Activated T-helper 2 cell treated with anti-CD3 and anti-CD28 coated beads, Interferon-gamma antibody, Interleukin-2, Interleukin-4, amounts not matched to agents 10 μg/mL and 5 μg/mL and 100 μg/mL, durations not matched to agents 14 hours and 24 hours and 36 hours (primary cell): ENCODE results near the gene ECE1. TPM values are rescaled to one million over a fixed set of nuclear protein-coding genes. Genes with fewer than 3 reads are reported as not detected.

Source experiments
- DNase-seq: peaks from one replicate; pipeline ENCODE4 v3.0.0; 2021; ENCODE audit warnings: low spot score
- H3K27ac Mint-ChIP-seq: one replicate; pipeline ENCODE4 v1.8.0; 2021; ENCODE audit warnings: mixed read lengths
- H3K27me3 Mint-ChIP-seq: one replicate; pipeline ENCODE4 v1.8.0; 2021; ENCODE audit warnings: low read depth, mixed read lengths
- H3K36me3 Mint-ChIP-seq: one replicate; pipeline ENCODE4 v1.8.0; 2021; ENCODE audit warnings: low read depth, mixed read lengths
- H3K4me1 Mint-ChIP-seq: one replicate; pipeline ENCODE4 v1.8.0; 2021; ENCODE audit warnings: low read depth, mixed read lengths
- H3K4me3 Mint-ChIP-seq: one replicate; pipeline ENCODE4 v1.8.0; 2021; ENCODE audit warnings: low read depth, mild to moderate bottlenecking, moderate library complexity, mixed read lengths
- H3K9me3 Mint-ChIP-seq: one replicate; pipeline ENCODE4 v1.8.0; 2021; ENCODE audit warnings: mixed read lengths
- intact Hi-C: fragments of 100-400 bp; cut with micrococcal nuclease; formaldehyde crosslinking; loops from one replicate; pipeline ENCODE4 v1.15.1; 2023
- total RNA-seq: library from RNA; stranded (reverse); gene quantifications from 2 replicates; pipeline ENCODE4 v1.2.3, GENCODE V29; 2022

The ECE1 gene
- total RNA-seq, 1 donor from 2014 or later, result 97.0 TPM

DNA sequence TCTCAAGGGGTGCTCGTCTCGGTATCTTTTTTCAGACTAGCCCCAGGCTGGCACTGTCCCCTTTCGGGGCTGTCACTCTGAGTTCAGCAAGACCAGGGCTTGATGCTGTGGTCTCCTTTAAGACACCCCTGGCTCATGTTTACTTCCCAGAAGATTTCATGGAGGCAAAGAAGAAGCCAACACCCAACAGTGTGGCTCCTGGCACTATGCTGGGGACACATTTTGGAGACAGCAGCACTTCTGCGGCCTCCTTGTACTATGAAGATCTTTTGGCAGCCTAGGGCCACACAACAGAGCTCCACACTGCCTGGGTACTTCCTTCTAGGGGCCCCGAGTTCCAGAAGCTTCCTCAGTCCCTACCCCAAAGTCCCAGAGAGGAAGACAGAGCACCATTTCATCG lies 24.6 kb downstream of the ECE1 start:
- Mint-ChIP-seq H3K36me3 (peaks cover 60% of the 10 kb centered on the region), H3K27ac (no peak overlapping the region), H3K27me3 (no peaks in the 10 kb centered on the region), H3K4me3 (no peak overlapping the region), H3K9me3 (no peaks in the 10 kb centered on the region), H3K4me1 (peaks cover 26% of the 10 kb centered on the region)
- intact Hi-C loops, result no loop called here
- no peak for DNase-seq

DNA sequence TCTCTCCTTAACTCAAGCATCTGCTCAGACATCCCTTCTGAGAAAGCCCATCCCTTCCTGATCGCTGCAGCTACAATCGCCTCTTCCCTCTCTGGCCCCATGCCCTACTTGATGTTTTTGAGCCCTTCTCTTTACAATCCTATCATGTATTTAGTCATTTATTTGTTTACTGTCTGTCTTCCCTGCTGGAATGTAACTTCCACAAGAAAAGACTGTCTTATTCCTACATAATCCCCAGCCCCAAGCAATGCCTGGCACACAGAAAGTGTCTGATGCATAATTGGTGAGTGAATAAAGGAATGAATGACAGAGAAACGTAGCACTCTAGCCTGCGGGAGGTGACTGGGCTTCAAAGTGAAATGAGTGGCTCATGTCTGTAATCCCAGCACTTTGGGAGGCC lies 25.4 kb downstream of the ECE1 start:
- DNase-seq, result no peak
- Mint-ChIP-seq H3K27me3 (no peaks in the 10 kb centered on the region), H3K4me1 (peaks cover 22% of the 10 kb centered on the region), H3K36me3 (peaks cover 60% of the 10 kb centered on the region), H3K27ac (no peak overlapping the region), H3K4me3 (no peak overlapping the region), H3K9me3 (no peaks in the 10 kb centered on the region)
- intact Hi-C loops, result no loop called here

DNA sequence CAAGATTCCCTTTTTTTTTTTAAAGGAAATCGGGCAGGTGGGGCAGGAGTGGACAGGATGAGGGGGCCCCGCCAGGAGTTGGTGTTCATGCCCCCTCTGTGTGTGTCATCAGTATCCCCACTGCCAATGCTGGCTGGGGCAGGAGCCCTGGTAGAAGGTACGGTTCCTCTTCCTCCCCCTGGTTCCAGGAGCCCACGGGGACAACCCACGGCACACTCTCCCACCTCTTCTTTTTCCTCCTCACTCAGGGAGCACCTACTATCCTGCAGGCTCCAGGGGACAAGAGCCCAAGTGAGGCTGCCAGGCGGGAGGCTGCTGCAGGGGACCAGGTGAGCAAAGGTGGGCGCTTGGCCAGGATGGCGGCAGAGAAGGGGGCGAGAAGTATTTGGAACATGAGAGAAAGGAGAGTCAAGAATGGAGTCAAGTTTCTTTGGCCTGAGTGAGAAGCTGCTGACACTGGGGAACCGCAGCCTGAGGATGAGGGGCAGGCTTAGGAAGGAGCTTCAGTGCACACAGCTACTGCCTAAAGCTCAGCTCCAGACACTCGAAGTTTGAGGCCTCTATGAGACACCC lies 26.5 kb downstream of the ECE1 start:
- intact Hi-C loops, result no loop called here
- H3K27ac Mint-ChIP-seq, result no peak overlapping the region
- no peaks in the 10 kb centered on the region for H3K9me3 Mint-ChIP-seq
- no peaks in the 10 kb centered on the region for H3K27me3 Mint-ChIP-seq
- peaks cover 60% of the 10 kb centered on the region for H3K36me3 Mint-ChIP-seq
- peaks cover 30% of the 10 kb centered on the region for H3K4me1 Mint-ChIP-seq
- no peak overlapping the region for H3K4me3 Mint-ChIP-seq
- no peak for DNase-seq

DNA sequence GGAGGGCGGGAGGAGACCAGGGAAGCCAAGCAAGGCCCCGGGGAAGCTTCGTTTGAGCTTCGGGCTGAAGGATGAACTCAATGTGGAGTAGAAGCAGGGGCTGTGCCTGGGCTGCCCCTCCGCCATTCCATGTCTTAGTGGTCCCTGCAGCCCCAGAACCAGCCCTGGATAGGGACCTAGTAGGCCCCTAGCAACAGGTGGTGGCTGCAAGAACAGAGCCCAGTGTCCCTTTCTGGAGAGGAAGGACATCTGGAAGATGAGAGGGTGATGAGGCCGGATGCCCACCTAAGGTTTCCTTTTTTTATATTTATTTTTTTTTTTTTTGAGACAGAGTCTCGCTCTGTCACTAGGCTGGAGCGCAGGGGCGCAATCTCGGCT lies 27.2 kb downstream of the ECE1 start:
- intact Hi-C loops, result no loop called here
- Mint-ChIP-seq H3K36me3 (peaks cover 60% of the 10 kb centered on the region), H3K9me3 (no peaks in the 10 kb centered on the region), H3K4me1 (peaks cover 37% of the 10 kb centered on the region), H3K27ac (no peak overlapping the region), H3K4me3 (no peak overlapping the region), H3K27me3 (no peaks in the 10 kb centered on the region)
- no peak for DNase-seq

DNA sequence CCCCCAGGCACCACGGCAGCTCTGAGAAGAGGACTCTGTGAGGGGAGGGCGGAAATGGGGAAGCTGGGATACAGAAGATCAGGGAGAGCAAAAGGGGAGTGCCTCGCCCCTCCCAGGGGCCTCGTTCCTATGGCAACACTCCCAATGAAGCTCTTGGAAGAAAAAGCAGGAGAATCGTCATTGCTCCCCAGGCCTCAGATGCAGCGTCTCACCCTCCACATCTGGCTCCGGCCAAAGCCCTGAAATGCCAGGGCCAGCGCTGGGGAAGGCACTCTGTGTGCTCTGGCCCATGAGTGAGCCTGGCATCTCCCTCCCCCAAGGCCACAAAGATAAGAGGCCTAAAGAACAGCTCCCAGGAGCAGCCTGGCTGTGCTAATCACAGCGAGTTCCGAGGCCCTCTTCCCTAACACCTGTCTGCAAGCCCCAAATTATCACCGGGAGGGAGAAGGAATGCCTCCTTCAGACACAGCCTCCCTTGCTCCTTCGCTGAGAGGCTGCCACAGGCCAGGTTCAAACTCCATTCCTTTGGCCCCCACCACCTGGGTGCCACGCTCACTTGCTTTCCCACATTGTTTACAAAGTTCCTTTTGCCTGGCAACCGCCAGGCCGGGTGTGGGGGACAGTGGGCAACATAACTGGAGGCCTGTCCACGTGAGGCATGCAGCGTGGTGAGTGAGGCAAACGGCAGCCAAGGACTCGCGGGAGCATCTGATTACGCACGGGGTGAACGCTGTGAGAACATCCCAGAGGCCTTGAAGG lies 27.8 kb downstream of the ECE1 start:
- Mint-ChIP-seq H3K9me3 (no peaks in the 10 kb centered on the region), H3K36me3 (peaks cover 58% of the 10 kb centered on the region), H3K27me3 (no peaks in the 10 kb centered on the region), H3K27ac (peak overlapping the region; percentile 9), H3K4me3 (no peak overlapping the region), H3K4me1 (peaks cover 42% of the 10 kb centered on the region)
- intact Hi-C loops, result no loop called here
- no peak for DNase-seq

DNA sequence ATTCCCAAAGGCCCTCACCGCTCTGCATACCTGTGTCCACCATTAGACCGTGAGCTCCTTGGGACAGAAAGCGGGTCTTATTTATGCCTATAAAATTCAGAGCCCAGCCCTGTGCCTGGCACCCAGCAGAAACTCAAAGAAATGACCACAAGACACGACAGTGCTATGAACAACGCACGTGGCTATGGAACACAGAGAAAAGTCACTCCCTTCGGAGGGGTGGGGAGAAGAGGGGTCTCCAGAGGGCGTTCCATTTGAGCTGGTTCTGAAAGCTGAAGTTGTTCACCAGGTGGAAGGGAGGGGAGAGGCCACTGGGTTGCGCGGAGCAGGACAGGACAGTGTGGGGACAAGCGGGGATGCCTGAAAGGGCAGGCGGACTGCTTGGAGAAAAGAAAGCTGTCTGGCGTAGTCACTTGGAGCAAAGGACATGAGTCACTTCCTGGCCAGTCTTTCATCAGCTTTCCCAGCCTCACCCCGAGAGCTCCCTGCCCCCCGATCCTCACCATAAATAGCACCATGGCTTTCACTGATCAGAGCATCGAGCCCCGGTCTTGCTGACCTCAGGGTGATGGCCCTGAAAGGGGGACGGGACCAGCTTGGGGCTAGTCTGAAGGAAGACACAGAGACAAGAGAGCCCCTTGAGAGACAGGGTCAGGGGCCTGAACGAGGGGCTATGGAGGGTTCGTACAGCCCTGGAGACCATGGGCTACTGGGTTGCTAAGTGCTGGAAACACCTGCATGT lies 28.5 kb downstream of the ECE1 start:
- peaks cover 42% of the 10 kb centered on the region for H3K4me1 Mint-ChIP-seq

DNA sequence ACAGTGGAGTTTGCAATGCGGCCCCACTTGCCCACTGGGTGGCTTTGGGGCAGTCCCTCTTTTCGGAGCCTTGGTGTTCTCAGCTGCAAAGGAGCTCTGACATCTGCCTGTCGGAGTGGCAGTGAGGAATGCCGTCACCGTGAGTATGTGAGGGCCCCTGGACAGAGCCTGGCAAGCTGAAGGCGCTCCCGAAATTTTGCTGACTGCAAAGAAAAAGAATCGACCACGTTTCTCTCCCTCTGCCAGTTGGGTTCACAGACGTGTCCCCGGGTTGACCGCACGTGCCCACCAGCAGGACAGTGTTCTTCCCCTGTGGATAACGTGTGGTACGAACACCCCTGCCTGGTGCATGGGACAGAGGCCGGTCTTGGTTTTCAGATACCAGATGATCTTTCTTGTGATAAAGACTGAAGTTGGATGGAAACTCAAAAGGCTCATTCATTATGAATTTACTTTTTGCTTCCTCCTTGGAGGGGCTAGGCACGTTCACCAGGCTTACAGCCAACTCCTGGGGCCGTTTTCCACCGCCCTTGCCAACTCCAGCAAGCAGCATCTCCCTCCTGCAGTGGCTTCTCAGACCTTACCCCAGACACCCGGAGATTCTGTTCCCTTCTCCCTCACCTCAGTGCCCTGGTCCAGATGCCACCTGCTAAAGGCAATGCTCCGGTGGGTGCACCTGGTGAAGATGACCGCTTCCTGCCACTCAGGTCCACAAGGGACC lies 29.7 kb downstream of the ECE1 start:
- Mint-ChIP-seq H3K27ac (peak overlapping the region; percentile 9), H3K27me3 (no peaks in the 10 kb centered on the region), H3K9me3 (no peaks in the 10 kb centered on the region), H3K4me1 (peaks cover 45% of the 10 kb centered on the region), H3K36me3 (peaks cover 66% of the 10 kb centered on the region), H3K4me3 (no peak overlapping the region)
- DNase-seq, result no peak
- intact Hi-C loops, result no loop called here

More for the DNA sequence above, 28.5 kb downstream of the ECE1 start:
- Mint-ChIP-seq H3K27ac (peak overlapping the region; percentile 9), H3K36me3 (peaks cover 57% of the 10 kb centered on the region), H3K4me3 (no peak overlapping the region), H3K9me3 (no peaks in the 10 kb centered on the region), H3K27me3 (no peaks in the 10 kb centered on the region)
- intact Hi-C loops, result no loop called here
- DNase-seq, result no peak

DNA sequence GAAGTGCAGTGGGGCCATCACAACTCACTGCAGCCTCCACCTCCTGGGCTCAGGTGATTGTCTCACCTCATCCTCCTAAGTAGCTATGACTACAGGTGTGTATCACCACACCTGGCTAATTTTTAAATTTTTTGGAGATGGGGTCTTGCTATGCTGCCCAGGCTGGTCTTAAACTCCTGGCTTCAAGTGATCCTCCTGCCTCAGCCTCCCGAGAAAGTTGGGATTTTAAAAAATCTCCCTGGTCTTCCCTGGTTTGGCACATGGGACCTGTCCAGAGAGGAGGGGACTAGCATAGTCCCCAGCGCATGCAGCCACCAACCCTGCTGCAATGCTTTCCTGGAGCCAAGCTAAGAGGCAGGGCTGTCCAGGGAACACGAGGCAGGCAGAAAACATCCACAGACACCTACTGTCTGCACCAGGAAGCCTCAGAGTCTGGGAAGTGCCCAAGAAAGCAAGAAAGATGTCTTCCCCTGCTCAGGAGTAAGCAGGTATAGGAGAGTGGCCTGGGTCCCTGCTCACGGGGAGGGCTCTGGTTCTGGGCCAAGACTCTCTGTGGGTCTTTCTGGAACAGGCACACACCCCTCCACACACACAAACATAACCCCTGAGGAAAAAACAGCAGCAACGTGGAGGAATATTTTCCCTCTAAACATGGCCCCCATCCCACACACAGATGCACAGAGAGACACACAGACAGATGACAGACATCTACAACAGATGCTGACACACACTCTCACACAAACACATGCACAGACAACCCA lies 30.8 kb downstream of the ECE1 start:
- Mint-ChIP-seq H3K9me3 (no peaks in the 10 kb centered on the region), H3K36me3 (peaks cover 70% of the 10 kb centered on the region), H3K4me3 (no peak overlapping the region), H3K27me3 (no peaks in the 10 kb centered on the region), H3K4me1 (peaks cover 48% of the 10 kb centered on the region), H3K27ac (peak overlapping the region; percentile 19)
- no peak for DNase-seq
- intact Hi-C loops, result loop anchor here (2.0 kb wide), 1 partner anchor 33 kb away; no protein-coding TSS in a partner anchor

DNA sequence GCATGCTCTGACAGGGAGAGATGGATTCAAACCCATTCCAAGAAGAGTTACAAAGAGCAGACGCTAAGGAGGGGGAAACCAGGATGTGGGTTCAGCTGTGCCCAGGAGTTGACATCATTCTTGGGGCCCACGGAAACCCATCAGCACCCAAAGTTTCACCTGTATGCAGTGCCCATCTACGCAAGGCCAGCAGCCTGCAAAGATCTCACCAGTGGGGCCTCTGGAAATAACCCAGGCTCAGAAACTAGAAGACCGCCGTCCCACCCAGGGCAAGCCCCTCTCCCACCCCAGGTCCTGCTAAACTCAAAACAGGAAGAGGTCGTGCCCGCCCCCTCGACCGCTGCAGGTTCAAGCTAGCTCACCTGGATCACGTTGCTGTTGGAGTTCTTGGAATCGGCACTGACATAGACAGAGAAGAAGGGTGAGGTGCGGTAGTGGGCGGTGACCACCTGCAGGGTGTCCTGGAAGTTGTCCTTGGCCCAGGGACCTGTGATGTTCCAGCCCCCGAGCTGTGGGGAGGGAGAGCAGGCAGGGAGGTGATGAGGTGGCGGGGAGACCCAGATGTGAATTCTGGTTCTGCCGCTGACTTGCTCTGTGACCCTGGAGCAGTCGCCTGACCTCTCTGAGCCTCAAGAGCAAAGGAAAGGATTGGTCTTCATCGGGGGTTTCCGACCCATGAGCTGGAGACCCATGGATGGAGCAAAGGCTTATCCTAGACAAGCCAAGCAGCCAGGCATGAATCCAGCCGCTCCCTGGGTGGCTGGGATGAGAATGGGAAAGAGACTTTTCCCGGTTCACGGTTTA lies 31.7 kb downstream of the ECE1 start:
- Mint-ChIP-seq H3K4me3 (no peak overlapping the region), H3K36me3 (peaks cover 74% of the 10 kb centered on the region), H3K27ac (peak overlapping the region; percentile 59), H3K27me3 (no peaks in the 10 kb centered on the region), H3K4me1 (peaks cover 48% of the 10 kb centered on the region), H3K9me3 (no peaks in the 10 kb centered on the region)
- intact Hi-C loops, result loop anchor here (2.0 kb wide), 1 partner anchor 34 kb away; no protein-coding TSS in a partner anchor
- no peak for DNase-seq

DNA sequence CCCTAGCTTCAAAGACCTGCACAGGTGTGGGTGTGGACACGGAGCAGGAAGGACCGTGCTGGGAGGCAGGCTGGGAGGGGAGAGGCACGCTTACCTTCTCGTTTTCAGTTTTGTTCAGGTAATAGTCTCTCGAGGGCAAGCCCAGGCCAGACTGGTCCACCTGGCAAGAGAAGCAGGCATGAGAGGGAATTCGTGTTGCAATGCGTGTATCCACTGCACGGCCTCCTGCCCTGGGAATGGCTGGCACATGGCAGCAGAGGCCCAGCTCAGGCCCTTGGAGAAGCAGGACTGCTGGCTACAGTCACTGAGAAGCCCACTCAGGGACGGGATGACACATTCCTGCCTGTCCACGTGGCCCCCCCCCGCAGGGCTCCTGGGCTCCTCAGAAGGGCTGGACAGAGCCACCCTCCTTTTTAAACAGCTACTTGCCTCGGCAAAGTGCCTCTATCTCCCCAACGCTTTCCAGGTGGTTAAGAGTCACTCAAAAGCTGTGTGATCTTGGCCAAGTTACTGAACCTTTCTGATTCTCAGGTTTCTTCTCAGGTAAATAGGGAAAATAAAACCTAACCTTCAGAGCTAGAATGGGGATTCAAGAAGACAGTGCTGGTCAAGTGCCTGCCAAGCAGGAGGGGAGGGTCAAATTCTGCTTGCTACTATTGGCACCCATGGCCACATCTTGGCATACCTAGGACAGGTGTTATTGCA lies 32.7 kb downstream of the ECE1 start:
- no peak overlapping the region for H3K4me3 Mint-ChIP-seq
- no peaks in the 10 kb centered on the region for H3K9me3 Mint-ChIP-seq
- intact Hi-C loops, result loop anchor here (2.0 kb wide), 1 partner anchor 35 kb away; no protein-coding TSS in a partner anchor
- H3K4me1 Mint-ChIP-seq, result peaks cover 45% of the 10 kb centered on the region
- no peaks in the 10 kb centered on the region for H3K27me3 Mint-ChIP-seq
- H3K36me3 Mint-ChIP-seq, result peaks cover 77% of the 10 kb centered on the region
- H3K27ac Mint-ChIP-seq, result no peak overlapping the region
- no peak for DNase-seq

DNA sequence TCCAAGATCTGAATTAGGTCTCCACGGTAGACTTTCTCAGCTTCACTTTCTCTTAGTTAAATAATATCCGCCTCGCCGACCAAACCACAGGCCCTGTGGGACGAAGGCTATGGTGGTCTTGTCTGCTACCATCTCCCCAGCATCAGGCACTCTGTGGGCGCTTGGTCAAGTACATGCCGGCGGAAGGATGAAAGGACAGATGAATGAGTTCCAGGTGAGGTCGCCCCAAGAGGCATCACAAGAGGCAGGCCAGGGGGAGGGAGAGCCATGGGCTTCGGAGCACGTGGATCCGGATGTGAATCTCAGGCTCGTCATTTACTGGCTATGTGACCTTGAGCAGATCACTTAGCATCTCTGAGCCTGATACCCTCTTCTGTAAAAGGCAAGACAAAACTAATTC lies 33.5 kb downstream of the ECE1 start:
- H3K4me3 Mint-ChIP-seq, result no peak overlapping the region
- DNase-seq, result no peak
- peaks cover 79% of the 10 kb centered on the region for H3K36me3 Mint-ChIP-seq
- H3K9me3 Mint-ChIP-seq, result no peaks in the 10 kb centered on the region
- no peaks in the 10 kb centered on the region for H3K27me3 Mint-ChIP-seq
- intact Hi-C loops, result no loop called here
- H3K27ac Mint-ChIP-seq, result no peak overlapping the region
- peaks cover 45% of the 10 kb centered on the region for H3K4me1 Mint-ChIP-seq
